ENCODE results near the gene ESRRG.

DNA sequence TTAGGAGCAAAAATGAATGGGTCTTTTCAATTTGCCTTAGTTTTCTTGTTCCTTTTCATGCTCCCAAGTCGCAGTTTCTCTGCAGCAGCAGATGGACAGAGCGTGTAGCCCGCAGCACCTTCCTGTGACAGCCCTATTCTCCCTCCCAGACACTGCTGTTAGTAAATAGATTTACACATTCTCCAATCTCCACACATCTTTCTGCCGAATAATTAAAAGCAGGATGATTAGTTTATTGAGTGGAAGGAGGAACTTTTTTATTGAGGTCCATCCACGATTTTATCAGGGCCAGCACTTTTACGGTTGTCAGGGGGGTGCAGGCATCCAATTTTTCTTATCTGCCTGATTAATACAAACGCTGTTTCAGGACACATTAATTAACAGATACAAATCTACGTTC is 201.8 kb downstream of the ESRRG start:
- TF ChIP-seq POLR2AphosphoS5 (IDR thresholded peaks at IDR 0.05; ENCODE audit: low read depth, low read length) (no peak), POLR2A (IDR thresholded peaks at IDR 0.05; ENCODE audit: control extremely low read depth in 1 of 2, low read depth in 2 of 2, low read length in 2 of 2) (no peak), BRCA1 (IDR thresholded peaks at IDR 0.05; ENCODE audit: low read depth, low read length) (no peak), GABPA (IDR thresholded peaks at IDR 0.05; ENCODE audit: borderline replicate concordance, insufficient read depth, low read length) (no peak), EP300 (IDR thresholded peaks at IDR 0.05; ENCODE audit: borderline replicate concordance in 1 of 2, low read depth in 2 of 2, low read length in 2 of 2) (no peak)

Data from H1 (cell line).